Skeletal muscle tissue (tissue), 4 donors: ENCODE data around the gene SLC29A1. TPM values are rescaled to one million over a fixed set of nuclear protein-coding genes. Genes with fewer than 3 reads are reported as not detected.

Experiments
- H3K27ac ChIP-seq: one replicate; pipeline ENCODE4 v1.7.0; 2013; ENCODE audit warnings: mild to moderate bottlenecking, low read depth, low read length, inconsistent platforms
- H3K27me3 ChIP-seq, 3 donors: one replicate each; pipeline ENCODE4 v1.7.0; 2013; ENCODE audit warnings: low read length in 3 of 3; ENCODE audit not compliant: control insufficient read depth in 3 of 3, insufficient read depth in 3 of 3
- H3K36me3 ChIP-seq, 3 donors: one replicate each; pipeline ENCODE4 v1.7.0; 2013; ENCODE audit warnings: low read length in 3 of 3; ENCODE audit not compliant: control insufficient read depth in 3 of 3, insufficient read depth in 3 of 3
- H3K4me1 ChIP-seq, 3 donors: one replicate each; pipeline ENCODE4 v1.7.0; 2013; ENCODE audit warnings: low read length in 3 of 3, mild to moderate bottlenecking in 3 of 3; ENCODE audit not compliant: control insufficient read depth in 3 of 3, insufficient read depth in 3 of 3
- H3K4me3 ChIP-seq, 3 donors: one replicate each; pipeline ENCODE4 v1.7.0; 2013; ENCODE audit warnings: low read length in 3 of 3
- H3K9ac ChIP-seq, 3 donors: one replicate each; pipeline ENCODE4 v1.7.0; 2013; ENCODE audit warnings: low read length in 3 of 3, mild to moderate bottlenecking in 3 of 3, moderate library complexity in 2 of 3, low read depth in 1 of 3
- H3K9me3 ChIP-seq, 3 donors: one replicate each; pipeline ENCODE4 v1.7.0; 2013; ENCODE audit warnings: low read length in 3 of 3; ENCODE audit not compliant: control insufficient read depth in 3 of 3
- total RNA-seq: library from RNA; depleted of rRNA; stranded (reverse); fragments of >200 nt; gene quantifications from one replicate; pipeline ENCODE4 v1.2.3, GENCODE V29; 2014
- donor health status: Osteomylitis.

The SLC29A1 gene
- total RNA-seq, 1 donor from 2014 or later, result 14.6 TPM

DNA sequence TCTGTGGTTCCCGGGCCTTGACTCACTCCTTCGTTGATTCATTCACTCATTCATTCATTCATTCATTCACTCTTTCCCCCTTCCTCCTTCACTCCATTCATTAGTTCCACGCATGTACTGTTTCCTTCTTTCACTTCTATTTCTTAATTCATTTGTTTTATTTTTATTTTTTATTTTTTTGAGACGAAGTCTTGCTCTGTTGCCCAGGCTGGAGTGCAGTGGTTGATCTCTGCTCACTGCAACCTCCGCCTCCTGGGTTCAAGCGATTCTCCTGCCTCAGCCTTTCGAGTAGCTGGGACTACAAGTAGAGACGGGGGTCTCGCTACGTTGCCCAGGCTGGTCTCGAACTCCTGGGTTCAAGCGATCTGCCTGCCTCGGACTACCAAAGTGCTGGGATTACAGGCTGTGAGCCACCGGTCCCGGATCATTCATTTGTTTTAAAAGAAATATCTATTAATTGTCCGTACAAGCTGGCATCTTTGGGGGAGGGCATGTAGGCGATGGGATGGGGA is 42.4 kb downstream of the SLC29A1 start:
- peak overlapping the region; percentile 37 to 54 (median 52) for H3K4me3 ChIP-seq
- no peak overlapping the region for H3K27ac ChIP-seq
- H3K27me3 ChIP-seq, result peaks cover 13 to 16% (median 14%) of the 10 kb centered on the region in 3 donors
- no peak overlapping the region for H3K9ac ChIP-seq
- no peaks in the 10 kb centered on the region for H3K9me3 ChIP-seq
- H3K4me1 ChIP-seq, result peaks cover 27 to 32% (median 29%) of the 10 kb centered on the region in 3 donors
- no peaks in the 10 kb centered on the region for H3K36me3 ChIP-seq

- H3K9me3 ChIP-seq, result no peaks in the 10 kb centered on the region
- no peak overlapping the region for H3K4me3 ChIP-seq
- no peak overlapping the region for H3K27ac ChIP-seq
- H3K36me3 ChIP-seq, result no peaks in the 10 kb centered on the region
- peaks cover 16 to 20% (median 17%) of the 10 kb centered on the region in 3 donors for H3K27me3 ChIP-seq
- peaks cover 27 to 32% (median 29%) of the 10 kb centered on the region in 3 donors for H3K4me1 ChIP-seq
- no peak overlapping the region for H3K9ac ChIP-seq
Observed at GRCh38 chr6:44266347-44266746, 43.0 kb downstream of the SLC29A1 start.

- no peaks in the 10 kb centered on the region for H3K36me3 ChIP-seq
- H3K9me3 ChIP-seq, result no peaks in the 10 kb centered on the region
- H3K27ac ChIP-seq, result no peak overlapping the region
- no peak overlapping the region for H3K4me3 ChIP-seq
- peaks cover 27 to 30% (median 29%) of the 10 kb centered on the region in 3 donors for H3K4me1 ChIP-seq
- H3K27me3 ChIP-seq, result peaks cover 24 to 29% (median 27%) of the 10 kb centered on the region in 3 donors
- H3K9ac ChIP-seq, result no peak overlapping the region
Observed at GRCh38 chr6:44267252-44267651, 43.9 kb downstream of the SLC29A1 start.

GRCh38 chr6:44268095-44268628 is 44.8 kb downstream of the SLC29A1 start:
- Histone ChIP-seq H3K9ac (no peak overlapping the region), H3K36me3 (no peaks in the 10 kb centered on the region), H3K27me3 (peaks cover 28 to 38% (median 35%) of the 10 kb centered on the region in 3 donors), H3K27ac (no peak overlapping the region), H3K4me1 (peaks cover 20 to 21% (median 20%) of the 10 kb centered on the region in 3 donors), H3K9me3 (no peaks in the 10 kb centered on the region), H3K4me3 (no peak overlapping the region)

DNA sequence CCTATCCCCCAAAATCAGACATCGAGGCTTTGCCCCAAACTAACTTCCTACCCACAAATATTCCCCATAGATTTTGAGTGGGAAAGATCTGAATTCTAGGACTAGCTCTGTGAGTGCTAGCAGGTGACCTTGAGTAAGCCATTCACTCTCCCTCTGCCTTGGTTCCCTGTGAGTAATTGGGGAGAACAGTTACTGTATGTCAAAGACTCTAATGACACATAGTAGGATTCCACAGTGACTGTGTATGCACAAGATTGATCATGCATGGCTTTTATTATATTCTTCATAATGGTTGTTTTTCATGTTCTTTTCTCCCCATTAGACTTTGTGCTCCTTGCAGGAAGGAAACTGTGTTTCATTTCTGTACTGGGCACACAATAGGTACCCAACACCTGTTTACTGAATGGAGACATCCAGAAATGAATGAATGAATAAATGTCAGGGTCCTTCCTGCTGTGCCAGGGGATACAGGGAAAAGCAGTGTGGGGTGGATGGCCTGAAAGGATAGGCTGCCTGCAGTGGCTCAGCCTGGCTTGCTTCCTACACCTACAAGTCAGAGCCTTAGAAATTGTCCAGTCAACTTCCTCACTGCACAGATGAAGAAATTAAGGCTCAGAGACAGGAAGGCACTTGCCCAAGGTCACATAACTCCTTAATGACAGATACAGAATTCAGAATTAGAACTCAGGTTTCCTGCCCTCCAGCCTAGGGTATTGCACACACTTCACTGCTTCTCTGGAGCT is 46.0 kb downstream of the SLC29A1 start:
- no peaks in the 10 kb centered on the region for H3K9me3 ChIP-seq
- no peak overlapping the region for H3K9ac ChIP-seq
- no peak overlapping the region for H3K4me3 ChIP-seq
- H3K27ac ChIP-seq, result no peak overlapping the region
- no peaks in the 10 kb centered on the region for H3K36me3 ChIP-seq
- H3K27me3 ChIP-seq, result peaks cover 33 to 50% (median 47%) of the 10 kb centered on the region in 3 donors
- H3K4me1 ChIP-seq, result peaks cover 8 to 9% (median 8%) of the 10 kb centered on the region in 3 donors

DNA sequence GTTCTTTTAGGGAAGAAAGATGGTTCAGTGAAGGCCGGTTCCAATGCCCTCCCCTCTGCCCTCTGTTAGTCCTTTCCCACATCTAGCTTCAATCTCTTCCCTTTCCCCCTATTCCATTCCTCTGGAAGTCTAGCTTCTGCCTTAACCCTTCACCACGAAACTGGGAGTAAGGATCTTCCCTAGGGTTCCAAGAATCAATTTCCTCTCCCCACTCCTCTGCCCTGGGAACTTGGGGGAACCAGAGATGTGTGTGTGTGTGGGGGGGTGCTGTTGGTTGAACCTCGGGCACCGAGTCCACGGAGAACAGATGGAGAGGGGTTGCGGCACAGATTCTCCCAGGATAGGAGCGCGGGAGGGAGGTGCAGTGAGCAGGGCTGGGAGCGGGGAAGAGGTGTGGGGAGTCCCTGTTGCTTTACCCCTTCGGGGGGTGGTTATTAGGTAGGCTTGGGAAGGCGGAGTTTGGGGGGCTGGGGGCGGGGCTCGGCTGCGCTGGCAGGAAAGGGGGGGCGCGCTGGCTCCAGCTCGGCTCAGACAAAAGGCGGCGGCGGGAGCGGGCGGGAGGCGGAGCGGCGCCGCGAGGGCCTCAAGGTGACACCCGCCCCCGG is 46.6 kb downstream of the SLC29A1 start, which contains the start of gene TMEM151B:
Gene TMEM151B, plus strand, starts transcription at position 530 of the 605 bp plus-strand sequence. CDS start 293 bp downstream, outside the sequence.
- H3K27me3 ChIP-seq, result peaks cover 35 to 54% (median 50%) of the 10 kb centered on the region in 3 donors
- no peak within 1 kb of the TSS for H3K9ac ChIP-seq

DNA sequence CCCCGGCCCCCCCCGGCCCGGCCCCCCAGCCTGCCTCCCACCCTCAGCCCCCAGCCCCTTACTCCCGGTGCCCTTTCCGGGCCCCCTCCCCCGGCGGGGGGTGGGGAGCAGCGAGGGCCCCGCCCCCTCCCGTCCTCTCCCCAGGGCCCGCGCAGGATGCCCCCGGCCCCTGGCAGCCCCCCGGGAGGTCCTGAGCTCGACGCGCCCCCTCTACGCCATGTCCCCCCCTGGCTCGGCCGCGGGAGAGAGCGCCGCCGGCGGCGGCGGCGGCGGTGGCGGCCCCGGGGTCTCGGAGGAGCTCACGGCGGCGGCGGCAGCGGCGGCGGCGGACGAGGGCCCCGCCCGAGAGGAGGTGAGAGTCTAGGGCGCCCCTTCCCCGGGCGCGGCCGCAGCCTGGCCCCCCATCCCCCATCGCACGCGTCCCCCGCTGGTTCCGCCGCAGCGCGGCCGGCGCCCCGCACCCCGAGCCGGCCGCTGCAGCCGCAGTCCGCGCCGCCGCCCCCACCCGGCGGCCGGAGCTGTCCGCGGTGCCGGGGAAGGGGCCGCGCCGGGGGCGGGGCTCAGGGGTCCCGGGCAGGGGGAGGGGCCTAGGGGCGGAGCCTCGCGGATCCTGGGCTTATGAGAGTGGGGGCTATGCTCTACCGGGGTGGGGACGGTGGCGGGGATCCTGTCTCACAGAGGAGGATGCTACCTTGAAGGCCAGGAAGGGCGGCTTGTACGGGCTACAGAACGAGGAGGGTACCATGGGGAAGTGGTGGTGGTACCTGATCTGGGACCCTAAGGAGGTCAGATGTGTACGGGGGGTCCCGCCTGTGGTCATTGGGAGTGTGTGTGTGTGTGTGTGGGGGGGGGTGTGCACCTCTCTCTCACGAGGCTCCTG is 47.4 kb downstream of the SLC29A1 start:
- Histone ChIP-seq H3K36me3 (no peaks in the 10 kb centered on the region), H3K4me1 (peaks cover 0 to 4% (median 0%) of the 10 kb centered on the region in 3 donors), H3K9me3 (no peaks in the 10 kb centered on the region), H3K4me3 (no peak overlapping the region), H3K27me3 (peaks cover 42 to 61% (median 57%) of the 10 kb centered on the region in 3 donors), H3K27ac (no peak overlapping the region), H3K9ac (no peak overlapping the region)

More for the DNA sequence above, 46.6 kb downstream of the SLC29A1 start, which contains the start of gene TMEM151B:
- Histone ChIP-seq H3K4me1 (peaks cover under 1 to 3% (median 1%) of the 10 kb centered on the region in 3 donors), H3K4me3 (no peak within 1 kb of the TSS), H3K36me3 (no peaks in the 10 kb centered on the region), H3K9me3 (no peaks in the 10 kb centered on the region), H3K27ac (no peak within 1 kb of the TSS)

DNA sequence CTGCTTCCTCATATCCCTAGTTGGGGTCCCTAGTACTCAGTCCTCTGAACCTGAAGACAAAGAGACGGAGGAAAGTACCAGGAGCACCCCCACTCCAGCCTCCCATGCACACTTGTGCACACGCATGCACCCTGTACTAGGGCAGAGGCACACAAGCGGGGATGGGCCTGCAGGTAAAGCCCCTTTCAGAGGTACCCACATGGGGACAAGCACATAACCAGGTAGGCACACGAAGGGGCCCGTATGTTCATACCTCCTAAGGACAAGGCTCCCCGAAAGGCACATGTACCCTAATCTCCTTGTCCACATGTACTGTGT is 48.0 kb downstream of the SLC29A1 start:
- no peak overlapping the region for H3K27ac ChIP-seq
- H3K27me3 ChIP-seq, result peaks cover 48 to 62% (median 62%) of the 10 kb centered on the region in 3 donors
- H3K9ac ChIP-seq, result no peak overlapping the region
- no peaks in the 10 kb centered on the region for H3K9me3 ChIP-seq
- H3K36me3 ChIP-seq, result no peaks in the 10 kb centered on the region
- H3K4me3 ChIP-seq, result no peak overlapping the region
- H3K4me1 ChIP-seq, result peaks cover 0 to 5% (median 4%) of the 10 kb centered on the region in 3 donors

GRCh38 chr6:44271914-44272313 is 48.5 kb downstream of the SLC29A1 start:
- H3K9me3 ChIP-seq, result no peaks in the 10 kb centered on the region
- no peak overlapping the region for H3K27ac ChIP-seq
- no peak overlapping the region for H3K4me3 ChIP-seq
- peaks cover 53 to 68% (median 68%) of the 10 kb centered on the region in 3 donors for H3K27me3 ChIP-seq
- no peaks in the 10 kb centered on the region for H3K36me3 ChIP-seq
- H3K4me1 ChIP-seq, result peaks cover 0 to 5% (median 5%) of the 10 kb centered on the region in 3 donors
- no peak overlapping the region for H3K9ac ChIP-seq
